HepG2 (cell line): ENCODE results near the gene OR7D4.

Experiments
- CTCF ChIP-seq: sonication (generic); formaldehyde crosslinking; IDR thresholded peaks from 2 replicates; pipeline ENCODE4 v1.5.0; 2020; ENCODE audit warnings: mild to moderate bottlenecking, missing genetic modification reagents, moderate library complexity
- FOXM1 ChIP-seq: sonication (generic); formaldehyde crosslinking; IDR thresholded peaks from 2 replicates; pipeline ENCODE4 v1.5.0; 2020; ENCODE audit warnings: missing genetic modification reagents
- HNF4A ChIP-seq: sonication (generic); formaldehyde crosslinking; IDR thresholded peaks from 2 replicates; pipeline ENCODE4 v1.4.0; 2020; ENCODE audit warnings: missing genetic modification reagents
- NBN ChIP-seq: fragments of 450-650 bp; conservative IDR thresholded peaks from 2 replicates; pipeline ENCODE4 v1.6.1; 2017
- NFKB2 ChIP-seq: sonication (generic); formaldehyde crosslinking; IDR thresholded peaks from 2 replicates; pipeline ENCODE4 v1.4.0; 2020; ENCODE audit warnings: missing genetic modification reagents, borderline replicate concordance
- POLR2A ChIP-seq, 2 experiments: IDR thresholded peaks; 2 replicates each; pipeline ENCODE4 v1.6.1; 2011; ENCODE audit warnings: low read depth in 2 of 2, low read length in 2 of 2, mild to moderate bottlenecking in 1 of 2, moderate library complexity in 1 of 2; ENCODE audit not compliant: insufficient read depth in 1 of 2
- STAG1 ChIP-seq: sonication (generic); formaldehyde crosslinking; IDR thresholded peaks from 2 replicates; pipeline ENCODE4 v1.4.0; 2020; ENCODE audit warnings: missing genetic modification reagents
- STAT6 ChIP-seq: sonication (generic); formaldehyde crosslinking; IDR thresholded peaks from 2 replicates; pipeline ENCODE4 v1.4.0; 2020; ENCODE audit warnings: missing genetic modification reagents, mild to moderate bottlenecking, borderline replicate concordance
- ZFP91 ChIP-seq: sonication (generic); formaldehyde crosslinking; IDR thresholded peaks from 2 replicates; pipeline ENCODE4 v1.9.0; 2022; ENCODE audit warnings: missing genetic modification reagents, mild to moderate bottlenecking, borderline replicate concordance
- ZNF274 ChIP-seq: sonication (generic); formaldehyde crosslinking; IDR thresholded peaks from 2 replicates; pipeline ENCODE4 v1.5.1; 2020; ENCODE audit warnings: mild to moderate bottlenecking, missing genetic modification reagents
- ZNF460 ChIP-seq: sonication (generic); formaldehyde crosslinking; IDR thresholded peaks from 2 replicates; pipeline ENCODE4 v1.5.1; 2020; ENCODE audit warnings: missing genetic modification reagents, mild to moderate bottlenecking, borderline replicate concordance

GRCh38 chr19:9205501-9206113 lies 13.8 kb downstream of the OR7D4 start:
- no peak for TF ChIP-seq FOXM1 (CRISPR knock-in tag)
- TF ChIP-seq NFKB2 (CRISPR knock-in tag), result no peak
- peak; percentile 90 for TF ChIP-seq CTCF (CRISPR knock-in tag)
- peak; percentile 87 for TF ChIP-seq STAG1 (CRISPR knock-in tag)
- no peak for TF ChIP-seq ZFP91
- no peak for TF ChIP-seq STAT6
- TF ChIP-seq ZNF460, result no peak
- no peak for TF ChIP-seq ZNF274
- no peak for TF ChIP-seq NBN
- TF ChIP-seq HNF4A, result no peak
- no peak for TF ChIP-seq POLR2A (IDR thresholded peaks at IDR 0.05; ENCODE audit: insufficient read depth in 1 of 2, low read depth in 2 of 2, low read length in 2 of 2)
